Breast epithelium (tissue), 4 donors: ENCODE results near the gene DPEP2NB. TPM values are rescaled to one million over a fixed set of nuclear protein-coding genes. Genes with fewer than 3 reads are reported as not detected.

Source experiments
- DNase-seq, 2 donors: peaks; one replicate each; pipeline ENCODE4 v3.0.0-alpha.2; 2019; ENCODE audit warnings: low spot score in 2 of 2
- H3K27ac ChIP-seq, 2 donors: fragments of 200-600 bp; sonication (generic) in 1 of 2; one replicate each; pipeline ENCODE4 v1.5.1; 2016 to 2019; ENCODE audit warnings: mild to moderate bottlenecking in 1 of 2
- H3K27me3 ChIP-seq, 2 donors: fragments of 200-600 bp; sonication (generic) in 1 of 2; one replicate each; pipeline versions ENCODE4 v1.5.1 to v1.6.0; 2017 to 2019; ENCODE audit warnings: control low read depth in 1 of 2, mild to moderate bottlenecking in 1 of 2
- H3K36me3 ChIP-seq: fragments of 200-600 bp; one replicate; pipeline ENCODE4 v1.5.1; 2019
- H3K4me1 ChIP-seq, 2 donors: fragments of 200-600 bp; sonication (generic); one replicate each; pipeline ENCODE4 v1.5.1; 2016 to 2019; ENCODE audit warnings: control low read depth in 1 of 2
- H3K4me3 ChIP-seq, 3 donors: fragments of 200-600 bp; sonication (generic); 1 replicate in 2 of 3; 2 replicates in 1 of 3; pipeline ENCODE4 v1.5.1; 2016 to 2019; ENCODE audit warnings: mild to moderate bottlenecking in 3 of 3, moderate library complexity in 2 of 3
- H3K9me3 ChIP-seq, 2 donors: fragments of 200-600 bp; sonication (generic) in 1 of 2; one replicate each; pipeline ENCODE4 v1.5.1; 2016 to 2019; ENCODE audit warnings: control low read depth in 1 of 2
- CTCF ChIP-seq, 3 donors: fragments of 450-650 bp; IDR thresholded peaks; one replicate each; pipeline ENCODE4 v1.5.1; 2016 to 2017; ENCODE audit warnings: antibody characterized with exemption in 3 of 3, mild to moderate bottlenecking in 3 of 3, moderate library complexity in 3 of 3
- POLR2A ChIP-seq: fragments of 450-650 bp; IDR thresholded peaks from one replicate; pipeline ENCODE4 v1.6.1; 2016; ENCODE audit warnings: antibody characterized with exemption, mild to moderate bottlenecking, moderate library complexity
- POLR2AphosphoS5 ChIP-seq, 3 donors: sonication (generic); formaldehyde crosslinking; IDR thresholded peaks; one replicate each; pipeline ENCODE4 v1.6.1; 2017; ENCODE audit warnings: antibody characterized with exemption in 3 of 3
- intact Hi-C: fragments of 100-400 bp; cut with DNase I; formaldehyde crosslinking; loops from one replicate; pipeline ENCODE4 v1.15.1; 2023; ENCODE audit warnings: low total_unique reads
- total RNA-seq, 3 donors: library from RNA; depleted of rRNA; stranded (reverse); fragments of >200 nt; gene quantifications; one replicate each; pipeline ENCODE4 v1.1.0, GENCODE V29; 2016

The DPEP2NB gene
- total RNA-seq, 3 donors from 2014 or later: not detected

- intact Hi-C loops: no loop called here
- Histone ChIP-seq H3K4me3 (no peak overlapping the region), H3K27ac (no peak overlapping the region), H3K4me1 (no peaks in the 10 kb centered on the region), H3K9me3 (no peaks in the 10 kb centered on the region), H3K27me3 (no peaks in the 10 kb centered on the region), H3K36me3 (no peaks in the 10 kb centered on the region)
- TF ChIP-seq POLR2AphosphoS5 (IDR thresholded peaks at IDR 0.05) (no peak), CTCF (IDR thresholded peaks at IDR 0.05) (no peak), POLR2A (no peak)
- DNase-seq: no peak
Observed at GRCh38 chr16:68055395-68055794, 39.7 kb upstream of the DPEP2NB start.

- Histone ChIP-seq H3K4me1 (no peaks in the 10 kb centered on the region), H3K36me3 (no peaks in the 10 kb centered on the region), H3K9me3 (no peaks in the 10 kb centered on the region), H3K4me3 (no peak overlapping the region), H3K27ac (no peak overlapping the region), H3K27me3 (no peaks in the 10 kb centered on the region)
- no peak for DNase-seq
- intact Hi-C loops: loop anchor here (10.0 kb wide), 2 partner anchors 175 to 235 kb away; partner anchors contain the start of gene EDC4
- TF ChIP-seq POLR2A: no peak
- TF ChIP-seq CTCF (IDR thresholded peaks at IDR 0.05): no peak
- TF ChIP-seq POLR2AphosphoS5 (IDR thresholded peaks at IDR 0.05): no peak
Observed at GRCh38 chr16:68049449-68049848, 33.7 kb upstream of the DPEP2NB start.

GRCh38 chr16:68047987-68048386, 32.3 kb upstream of the DPEP2NB start:
- DNase-seq: no peak
- H3K27me3 ChIP-seq: no peaks in the 10 kb centered on the region
- no peak overlapping the region for H3K27ac ChIP-seq
- no peak overlapping the region for H3K4me3 ChIP-seq
- intact Hi-C loops: loop anchor here (10.0 kb wide), 2 partner anchors 173 to 233 kb away; partner anchors contain the start of gene EDC4
- no peaks in the 10 kb centered on the region for H3K9me3 ChIP-seq
- TF ChIP-seq CTCF (IDR thresholded peaks at IDR 0.05): no peak
- TF ChIP-seq POLR2AphosphoS5 (IDR thresholded peaks at IDR 0.05): no peak
- TF ChIP-seq POLR2A: no peak
- H3K4me1 ChIP-seq: no peaks in the 10 kb centered on the region
- no peaks in the 10 kb centered on the region for H3K36me3 ChIP-seq

GRCh38 chr16:68046106-68046505, 30.4 kb upstream of the DPEP2NB start:
- Histone ChIP-seq H3K27me3 (no peaks in the 10 kb centered on the region), H3K4me1 (no peaks in the 10 kb centered on the region), H3K9me3 (no peaks in the 10 kb centered on the region), H3K4me3 (no peak overlapping the region), H3K36me3 (no peaks in the 10 kb centered on the region), H3K27ac (no peak overlapping the region)
- intact Hi-C loops: loop anchor here (10.0 kb wide), 2 partner anchors 171 to 231 kb away; partner anchors contain the start of gene EDC4
- no peak for TF ChIP-seq POLR2AphosphoS5 (IDR thresholded peaks at IDR 0.05)
- TF ChIP-seq POLR2A: no peak
- no peak for TF ChIP-seq CTCF (IDR thresholded peaks at IDR 0.05)
- DNase-seq: no peak

GRCh38 chr16:68041783-68042182, 26.1 kb upstream of the DPEP2NB start:
- no peak overlapping the region for H3K27ac ChIP-seq
- intact Hi-C loops: loop anchor here (10.0 kb wide), 2 partner anchors 167 to 227 kb away; partner anchors contain the start of gene EDC4
- no peak for TF ChIP-seq POLR2AphosphoS5 (IDR thresholded peaks at IDR 0.05)
- no peak for TF ChIP-seq CTCF (IDR thresholded peaks at IDR 0.05)
- TF ChIP-seq POLR2A: no peak
- H3K36me3 ChIP-seq: no peaks in the 10 kb centered on the region
- no peaks in the 10 kb centered on the region for H3K9me3 ChIP-seq
- H3K4me1 ChIP-seq: no peaks in the 10 kb centered on the region
- no peak overlapping the region for H3K4me3 ChIP-seq
- H3K27me3 ChIP-seq: no peaks in the 10 kb centered on the region
- no peak for DNase-seq
